NCI-H128 (cell line): ENCODE data around the gene CEP89.
A peak's percentile ranks its signal among the peaks of the same experiment; 100 is the strongest.
"Not testable (repeated sequence)": the region's sequence is repeated elsewhere in the genome, so short reads cannot be mapped to it uniquely, and the experiment has no call there.

ENCODE experiments used
- DNase-seq: peaks from one replicate; lab custom pipeline; 2025; ENCODE audit not compliant: unreplicated experiment; lab: John Stamatoyannopoulos, UW

Gene CEP89

DNA sequence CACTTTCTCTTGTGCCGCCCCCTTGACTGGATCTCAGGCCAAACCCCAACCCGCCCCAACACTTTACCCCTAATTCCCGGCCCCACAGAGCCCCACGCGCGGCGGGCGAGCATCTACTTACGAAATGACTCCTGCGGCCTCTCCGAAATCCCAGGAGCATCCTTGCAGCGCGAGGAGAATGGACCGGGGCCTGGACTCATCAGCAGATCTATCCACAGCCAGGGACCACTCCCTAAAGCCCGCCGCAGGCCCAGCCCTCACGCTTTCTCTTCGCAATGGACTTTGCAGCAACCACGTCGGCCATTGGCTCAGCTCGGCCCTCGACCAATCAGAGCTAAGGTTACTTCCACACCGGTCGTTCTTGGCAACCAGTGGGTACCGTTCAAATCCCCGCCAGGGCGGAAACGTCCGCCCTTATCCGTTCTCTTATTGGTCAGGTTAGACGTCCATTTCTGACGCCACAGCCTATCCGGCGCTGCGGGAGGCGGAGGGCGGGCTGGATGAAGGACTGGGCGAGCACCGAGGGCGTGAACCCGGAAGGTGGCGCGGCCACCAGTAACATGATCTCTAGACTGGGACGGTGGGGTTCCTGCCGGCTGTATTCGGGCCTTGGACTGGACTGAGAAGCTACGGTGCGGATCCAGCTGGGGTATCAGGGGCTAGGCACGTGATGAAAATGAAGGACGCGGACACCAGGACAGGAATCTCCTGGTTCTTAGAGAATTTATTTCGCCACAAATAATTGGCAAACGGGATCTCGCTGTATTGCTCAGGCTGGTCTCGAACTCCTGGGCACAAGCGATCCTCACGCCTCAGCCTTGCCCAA lies at the start of gene CEP89, which contains the start of gene FAAP24:
Gene CEP89 (minus strand): TSS at position 244 of the 826 bp plus-strand sequence. CDS start 84 bp downstream, at position 160.
Gene FAAP24 (plus strand): TSS at position 528 of the 826 bp plus-strand sequence. CDS start 955 bp downstream, outside the sequence.
- peak; percentile 99 for DNase-seq

DNA sequence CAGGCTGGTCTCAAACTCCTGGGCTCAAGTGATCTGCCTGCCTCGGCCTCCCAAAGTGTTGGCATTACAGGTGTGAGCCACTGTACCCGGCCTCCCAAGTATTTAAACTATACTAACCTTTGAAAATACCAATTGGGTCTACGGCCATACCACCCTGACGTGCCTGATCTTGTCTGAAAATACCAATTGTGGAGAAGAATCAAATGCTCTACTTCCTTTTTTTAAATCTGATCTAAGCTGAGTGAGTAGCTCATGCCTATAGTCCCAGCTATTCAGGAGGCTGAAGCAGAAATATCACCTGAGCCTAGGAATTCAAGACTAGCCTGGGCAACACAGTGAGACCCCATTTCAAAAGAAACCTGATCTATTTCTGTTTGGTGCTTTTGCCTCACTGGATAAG lies 39.1 kb upstream of the CEP89 start:
- not testable (repeated sequence) for DNase-seq

DNA sequence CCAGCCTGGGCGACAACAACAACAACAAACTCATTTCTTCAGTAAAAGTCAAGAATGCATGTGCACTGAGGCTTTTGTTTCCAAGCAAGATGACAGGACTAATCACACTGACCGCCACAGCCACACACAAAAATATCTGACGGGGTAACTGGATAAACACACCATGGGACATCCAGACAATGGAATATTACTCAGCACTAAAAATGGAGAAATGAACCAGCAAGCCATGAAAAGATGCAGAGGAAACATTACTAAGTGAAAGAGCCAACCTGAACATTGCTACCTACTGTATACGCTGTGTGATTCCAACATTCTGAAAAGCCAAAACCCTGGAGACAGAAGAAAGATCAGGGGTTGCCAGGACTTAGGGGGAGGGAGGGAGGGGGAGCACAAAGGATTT lies 37.0 kb upstream of the CEP89 start:
- no peak for DNase-seq

DNA sequence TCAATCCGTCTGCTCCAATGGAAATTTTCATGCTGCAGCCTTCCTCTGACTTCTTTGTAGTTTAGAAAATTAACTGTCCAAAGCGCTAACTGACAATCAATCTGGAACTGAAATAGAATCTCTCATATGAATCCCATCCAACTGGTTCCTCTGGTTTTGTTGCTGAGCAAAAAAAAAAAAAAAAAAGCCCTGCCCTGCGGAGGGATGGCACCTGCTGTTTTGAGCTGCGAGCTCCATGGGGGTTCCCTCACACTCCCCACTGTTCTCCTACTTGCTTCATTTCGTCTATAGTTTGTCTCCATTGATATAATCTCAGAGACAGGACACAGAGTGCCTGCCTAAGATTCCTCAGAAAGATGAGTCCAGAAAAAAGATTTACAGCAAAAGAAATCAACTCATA lies 33.7 kb upstream of the CEP89 start:
- DNase-seq, result peak; percentile 13

DNA sequence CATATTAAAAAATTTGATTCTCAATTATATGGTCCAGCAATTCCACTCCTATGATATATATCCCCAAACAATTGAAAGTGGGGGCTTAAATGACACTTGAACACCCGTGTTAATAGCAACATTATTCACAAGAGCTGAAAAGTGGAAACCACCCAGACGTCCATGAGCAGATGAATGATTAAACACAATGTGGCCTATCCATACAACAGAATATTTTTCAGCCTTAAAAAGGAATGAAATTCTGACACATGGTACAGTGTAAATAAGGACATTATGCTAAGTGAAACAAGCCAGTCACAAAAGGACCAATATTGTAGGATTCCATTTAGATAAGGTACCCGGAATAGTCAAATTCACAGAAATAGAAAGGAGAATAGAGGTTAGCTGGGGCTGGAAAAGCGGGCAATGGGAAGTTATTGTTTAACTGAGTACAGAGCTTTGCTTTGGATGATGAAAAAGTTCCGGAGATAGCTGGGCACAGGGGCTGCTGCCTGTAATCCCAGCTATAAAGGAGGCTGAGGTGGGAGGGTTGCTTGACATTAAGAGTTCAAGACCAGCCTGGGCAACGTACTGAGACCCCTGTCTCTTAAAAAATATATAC lies 31.8 kb upstream of the CEP89 start:
- DNase-seq, result not testable (repeated sequence)

DNA sequence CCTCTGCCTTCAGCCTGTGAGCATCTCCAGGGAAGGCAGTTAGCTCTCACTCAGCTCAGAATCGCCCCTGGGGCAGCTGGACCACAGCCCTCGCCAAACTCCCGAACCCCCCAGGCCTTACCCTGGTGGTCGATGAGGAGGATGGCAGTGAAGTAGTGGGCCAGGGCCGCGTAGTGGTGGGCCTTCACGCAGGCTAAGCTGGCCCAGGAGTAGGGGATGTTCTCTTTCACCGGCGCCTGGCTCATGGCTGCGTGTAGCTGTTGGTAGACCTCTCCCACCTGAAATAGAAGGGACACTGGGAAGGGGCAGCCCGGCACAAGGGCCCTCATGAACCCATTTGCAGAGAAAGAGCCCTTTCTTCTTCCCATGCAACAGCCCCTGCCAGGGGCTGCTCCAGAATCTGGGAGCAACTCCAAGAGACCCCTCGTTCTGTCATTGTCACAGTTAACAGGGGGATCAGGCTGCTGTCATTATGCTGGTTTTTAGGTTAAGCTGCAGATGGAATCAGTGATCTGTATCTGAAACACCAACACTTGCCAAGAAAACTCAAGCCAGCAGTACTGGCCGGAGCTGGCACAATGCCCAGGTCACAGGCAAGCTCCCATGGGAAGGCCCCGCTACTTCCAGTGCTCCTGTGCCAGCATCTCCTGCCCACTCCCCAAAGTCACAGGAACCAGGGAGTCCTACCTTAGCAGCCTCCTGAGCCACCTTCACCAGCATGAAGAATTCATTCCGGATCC lies 30.5 kb upstream of the CEP89 start:
- DNase-seq, result not testable (repeated sequence)

DNA sequence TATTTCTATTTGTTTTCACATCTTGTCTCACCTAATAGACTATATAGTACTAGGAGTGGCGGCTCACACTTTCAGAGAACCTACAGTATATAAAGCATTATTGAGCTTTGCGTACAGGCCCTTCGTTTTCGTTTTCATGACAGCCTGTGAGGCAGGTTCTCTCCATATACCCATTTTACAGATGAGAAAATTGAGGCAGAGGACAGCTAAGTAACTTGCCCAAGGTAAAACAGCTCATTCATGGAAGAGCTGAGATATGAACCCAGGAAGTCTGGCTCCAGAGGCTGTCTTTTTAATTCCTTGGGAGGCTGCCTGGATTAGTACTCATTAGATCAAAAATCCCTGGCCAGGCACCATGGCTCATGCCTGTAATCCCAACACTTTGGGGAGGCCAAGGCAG lies 29.2 kb upstream of the CEP89 start:
- DNase-seq, result no peak

DNA sequence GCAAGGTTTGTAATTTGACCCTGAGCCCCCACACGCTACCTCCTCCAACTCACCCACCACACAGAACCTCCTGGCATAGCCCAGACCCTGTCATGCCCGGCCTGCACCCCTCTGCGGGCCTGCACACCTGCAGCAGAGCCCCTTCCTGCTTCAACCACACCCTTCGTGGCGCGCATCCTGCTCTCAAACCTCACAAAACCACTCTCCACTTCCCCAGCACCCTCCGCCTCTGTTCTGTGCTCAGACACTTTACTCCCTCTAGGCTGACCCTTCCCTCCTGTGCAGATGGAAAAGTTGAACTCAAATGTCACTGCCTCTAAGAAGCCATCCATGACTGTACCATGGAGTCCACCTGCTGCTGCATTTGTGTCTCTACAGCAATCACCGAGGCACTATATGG lies 28.8 kb upstream of the CEP89 start:
- DNase-seq, result no peak

DNA sequence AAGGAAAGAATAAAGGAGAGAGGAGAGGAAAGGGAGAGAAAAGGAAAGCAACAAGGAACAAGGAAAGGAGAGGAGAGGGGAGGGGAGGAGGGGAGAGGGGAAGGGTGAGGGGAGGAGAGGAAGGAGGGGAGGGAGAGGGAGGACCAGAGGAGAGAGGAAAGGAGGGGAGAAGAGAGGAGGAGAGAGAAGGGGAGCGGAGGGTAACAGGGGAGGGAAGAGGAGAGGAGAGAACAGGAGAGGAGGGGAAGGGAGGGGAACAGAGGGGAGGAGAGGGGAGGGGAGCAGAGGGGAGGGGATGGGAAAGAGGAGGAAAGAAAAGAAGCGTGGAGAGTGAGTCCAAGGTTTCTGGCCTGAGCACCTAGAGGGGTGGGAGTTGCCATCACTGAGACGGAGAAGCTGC lies 27.0 kb upstream of the CEP89 start:
- DNase-seq, result no peak

DNA sequence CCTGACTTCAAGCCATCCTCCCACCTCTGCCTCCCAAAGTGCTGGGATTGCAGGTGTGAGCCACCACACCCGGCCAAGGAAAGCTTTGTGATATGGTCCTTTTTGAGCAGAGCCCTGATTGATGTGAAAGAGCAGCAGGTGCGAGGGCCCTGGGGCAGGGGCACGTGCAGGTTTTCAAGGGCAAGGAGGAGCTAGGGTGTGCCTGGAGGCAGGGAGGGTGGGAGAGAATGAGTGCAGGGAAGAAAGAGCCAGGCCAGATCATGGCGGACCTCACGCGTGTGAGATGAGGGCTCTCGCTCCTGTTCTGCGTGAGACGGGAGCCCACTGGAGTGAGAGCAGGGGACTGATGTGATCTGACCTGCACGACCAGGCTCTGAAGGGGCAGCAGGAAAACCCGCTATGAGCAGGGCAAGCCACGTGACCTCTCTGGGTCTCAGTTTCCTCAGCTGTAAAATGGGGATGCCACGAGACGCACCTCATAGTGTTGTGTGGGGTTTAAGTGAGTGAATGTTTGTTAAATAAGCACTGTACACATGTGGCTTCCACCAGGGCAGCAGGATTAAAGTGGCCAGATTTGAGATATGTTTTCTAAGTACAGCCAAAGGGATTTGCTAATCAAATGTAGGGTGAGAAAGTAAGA lies 26.1 kb upstream of the CEP89 start:
- DNase-seq, result no peak

DNA sequence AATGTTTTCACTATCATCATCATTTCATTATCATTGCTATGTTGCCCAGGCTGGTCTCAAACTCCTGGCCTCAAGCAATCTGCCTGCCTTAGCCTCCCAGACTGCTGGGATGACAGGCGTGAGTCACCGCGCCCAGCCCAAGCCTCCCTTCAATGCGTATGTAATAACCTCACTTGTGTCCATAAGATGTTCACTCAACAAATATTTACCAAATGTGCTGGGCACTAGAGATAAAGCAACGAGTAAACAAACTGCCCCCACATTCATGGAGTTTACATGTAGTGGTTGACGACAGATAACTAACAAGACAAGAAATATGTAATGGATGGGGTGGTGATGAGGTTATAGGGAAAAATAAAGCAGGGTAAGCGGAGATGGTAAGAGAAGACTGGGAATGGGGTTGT lies 25.3 kb upstream of the CEP89 start:
- DNase-seq, result not testable (repeated sequence)

DNA sequence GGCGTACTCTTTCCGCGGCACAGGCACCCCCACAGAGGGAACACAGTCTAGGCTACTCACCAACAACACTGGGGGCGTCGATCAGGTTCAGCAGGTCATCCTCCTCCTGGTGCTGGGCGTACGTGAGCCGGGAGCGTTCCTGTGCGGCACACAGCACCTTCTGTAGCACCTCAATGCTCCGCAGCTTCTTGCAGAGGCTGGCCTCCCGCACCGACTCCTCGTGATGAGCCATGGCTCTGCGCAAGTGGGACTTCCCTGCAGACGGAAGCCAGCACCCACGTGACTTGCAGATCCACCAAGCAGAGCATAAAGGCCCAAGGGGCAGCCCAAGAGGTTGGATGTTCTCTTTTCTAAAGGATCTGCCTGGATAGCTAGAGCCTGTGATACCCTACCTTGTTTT lies 24.2 kb upstream of the CEP89 start:
- not testable (repeated sequence) for DNase-seq

DNA sequence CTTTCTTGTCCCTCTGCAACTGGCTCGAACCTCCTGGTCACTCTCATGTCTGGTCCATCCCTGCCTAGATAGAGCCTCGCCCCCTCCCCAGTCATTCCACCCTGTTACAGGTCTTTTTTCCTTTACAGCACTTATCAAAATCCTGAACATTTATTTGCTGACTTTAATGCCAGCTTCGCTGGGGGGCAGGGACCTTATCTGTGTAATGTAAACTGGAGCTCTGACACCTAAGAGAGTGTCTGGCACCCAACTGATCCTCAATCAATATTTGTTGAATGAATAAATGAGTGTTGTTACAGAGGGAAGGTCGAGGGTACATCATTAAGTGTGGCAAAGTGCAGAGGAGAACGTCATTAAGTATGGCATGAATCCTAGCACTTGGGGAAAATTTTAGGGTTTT lies 17.0 kb upstream of the CEP89 start:
- DNase-seq, result no peak

DNA sequence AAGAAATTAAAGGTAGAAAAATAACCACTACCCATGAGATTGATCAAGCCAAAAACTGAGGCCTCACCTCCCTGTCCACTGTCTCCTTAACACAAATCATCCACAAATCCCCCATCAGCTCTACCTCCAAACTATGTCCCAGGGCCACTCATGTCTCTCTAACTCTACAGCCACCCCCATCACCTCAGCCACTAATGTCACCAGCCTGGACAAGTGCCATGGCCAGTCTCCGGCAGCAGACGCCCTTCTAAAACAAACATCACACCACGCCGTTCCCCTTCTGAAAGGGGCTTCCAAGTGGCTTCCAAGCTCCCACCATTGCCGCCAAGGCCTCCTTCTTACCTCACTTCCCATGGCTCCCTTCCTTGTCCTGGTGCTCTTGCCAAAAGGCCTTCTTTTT lies 16.5 kb upstream of the CEP89 start:
- DNase-seq, result not testable (repeated sequence)

DNA sequence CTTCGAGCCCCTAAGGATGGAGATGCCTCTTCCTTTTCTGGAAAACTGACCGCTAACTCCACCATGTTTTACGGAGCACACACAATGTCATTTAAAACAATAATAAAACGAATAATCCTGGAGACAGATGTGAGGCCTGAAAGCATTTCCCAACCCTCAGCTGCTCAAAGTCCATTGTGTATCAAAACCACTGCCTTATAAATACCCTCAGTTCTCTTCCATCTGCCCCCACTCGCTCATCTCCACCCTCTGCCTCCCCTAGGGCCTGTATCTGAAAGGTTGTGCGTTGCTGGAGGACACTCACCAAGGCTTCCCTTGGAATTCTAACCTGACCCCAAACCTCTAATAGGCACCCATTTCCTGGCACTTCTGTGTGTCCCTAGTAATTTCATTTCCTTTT lies 10.7 kb upstream of the CEP89 start:
- not testable (repeated sequence) for DNase-seq

DNA sequence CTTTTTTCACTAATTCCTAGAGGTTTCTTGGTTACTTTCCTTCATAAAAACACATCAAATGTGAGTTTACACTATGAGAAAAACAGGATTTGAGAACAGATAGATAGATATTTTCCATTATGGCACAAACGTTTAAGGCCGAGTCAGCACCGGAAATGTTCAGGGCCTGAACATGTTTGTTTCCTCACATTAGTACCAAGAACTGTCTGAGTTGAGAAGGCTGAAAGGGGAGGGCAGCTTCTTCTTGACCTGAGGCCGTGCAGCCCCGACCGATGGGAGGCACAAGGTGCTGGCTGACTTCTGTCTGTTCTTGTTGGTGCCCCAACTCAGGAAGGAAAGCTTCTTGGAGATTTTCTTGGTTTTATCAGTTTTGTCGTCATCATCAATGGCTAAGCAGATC lies 8.0 kb upstream of the CEP89 start:
- DNase-seq, result not testable (repeated sequence)

DNA sequence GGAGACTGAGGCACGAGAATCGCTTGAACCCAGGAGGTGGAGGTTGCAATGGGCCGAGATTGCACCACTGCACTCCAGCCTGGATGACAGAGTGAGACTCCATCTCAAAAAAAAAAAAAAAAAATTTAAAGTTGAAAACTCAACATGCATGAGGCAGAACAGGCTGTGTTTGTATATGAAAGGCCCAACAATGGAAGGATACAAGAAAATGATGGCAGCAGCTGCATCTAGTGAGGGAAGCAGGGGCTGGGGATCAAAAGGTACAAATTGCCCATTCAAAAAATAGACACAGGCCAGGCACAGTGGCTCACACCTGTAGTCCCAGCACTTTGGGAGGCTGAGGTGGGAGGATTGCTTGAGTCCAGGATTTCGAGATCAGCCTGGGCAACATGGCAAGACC lies 6.1 kb upstream of the CEP89 start:
- DNase-seq, result not testable (repeated sequence)

DNA sequence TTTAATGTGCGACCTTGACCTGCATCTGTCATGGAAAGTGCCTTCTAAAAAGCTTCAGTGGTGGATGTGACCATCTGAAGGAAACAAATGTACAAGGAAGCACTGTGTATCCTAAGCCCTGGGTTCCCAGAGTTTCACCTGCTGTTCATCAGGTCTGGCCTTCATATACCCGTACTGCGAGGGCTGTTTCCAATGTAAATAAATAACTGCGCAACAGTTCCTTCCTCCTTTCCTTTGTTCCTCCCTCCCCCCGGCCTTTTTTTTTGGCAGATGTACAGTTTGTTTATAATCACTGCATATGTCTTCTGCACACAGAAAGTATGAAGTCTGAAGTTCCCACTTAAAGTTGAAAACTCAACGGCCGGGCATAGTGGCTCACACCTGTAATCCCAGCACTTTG lies 5.5 kb upstream of the CEP89 start:
- no peak for DNase-seq

DNA sequence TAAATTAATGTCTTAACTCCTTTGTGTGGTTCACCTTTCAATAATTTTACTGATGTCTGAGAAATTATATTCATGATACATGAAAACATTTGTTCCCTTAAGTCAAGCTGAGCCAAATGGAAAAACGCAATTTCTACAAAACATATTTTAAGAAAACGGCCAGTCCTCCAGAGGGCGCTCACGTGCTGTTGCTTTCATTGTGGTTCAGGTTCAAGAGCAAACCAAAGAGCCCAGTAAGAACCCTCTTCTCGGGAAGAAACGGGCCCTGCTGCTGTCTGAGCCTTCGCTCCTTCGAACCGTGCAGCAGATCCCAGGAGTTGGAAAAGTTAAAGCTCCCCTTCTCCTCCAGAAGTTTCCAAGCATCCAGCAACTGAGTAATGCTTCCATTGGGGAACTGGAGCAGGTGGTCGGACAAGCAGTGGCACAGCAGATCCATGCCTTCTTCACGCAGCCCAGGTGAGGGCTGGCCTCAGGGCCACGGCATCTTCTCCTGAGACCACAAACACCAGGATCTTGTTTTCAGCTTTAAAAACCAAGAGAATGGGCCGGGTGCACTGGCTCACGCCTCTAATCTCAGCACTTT lies 4.6 kb upstream of the CEP89 start:
- peak; percentile 8 for DNase-seq

DNA sequence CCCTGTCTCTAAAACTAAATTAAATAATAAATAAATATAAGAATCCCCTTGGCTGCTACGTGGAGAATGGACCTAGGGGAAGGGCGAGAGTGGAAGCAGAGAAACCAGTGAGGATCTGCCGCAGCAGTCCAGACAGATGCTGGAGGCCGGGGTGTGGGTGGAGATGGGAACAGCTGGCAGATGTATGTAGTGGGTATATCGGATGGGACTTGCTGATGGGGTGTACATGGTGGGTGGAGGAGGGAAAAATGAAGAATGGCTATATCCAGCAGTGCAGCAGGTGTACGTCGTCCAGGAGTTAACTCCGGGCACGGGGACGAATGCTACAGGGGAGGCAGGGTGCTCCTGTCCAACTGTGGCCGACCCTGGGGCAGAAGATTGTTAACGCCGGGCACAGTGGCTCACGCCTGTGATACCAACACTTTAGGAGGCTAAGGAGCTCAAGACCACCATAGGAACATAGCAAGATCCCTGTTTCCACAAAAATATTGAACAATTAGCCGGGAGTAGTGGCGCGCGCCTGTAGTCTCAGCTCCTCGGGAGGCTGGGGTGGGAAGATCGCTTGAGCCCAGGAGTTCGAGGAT lies 654 bp downstream of the CEP89 start:
- DNase-seq, result no peak

DNA sequence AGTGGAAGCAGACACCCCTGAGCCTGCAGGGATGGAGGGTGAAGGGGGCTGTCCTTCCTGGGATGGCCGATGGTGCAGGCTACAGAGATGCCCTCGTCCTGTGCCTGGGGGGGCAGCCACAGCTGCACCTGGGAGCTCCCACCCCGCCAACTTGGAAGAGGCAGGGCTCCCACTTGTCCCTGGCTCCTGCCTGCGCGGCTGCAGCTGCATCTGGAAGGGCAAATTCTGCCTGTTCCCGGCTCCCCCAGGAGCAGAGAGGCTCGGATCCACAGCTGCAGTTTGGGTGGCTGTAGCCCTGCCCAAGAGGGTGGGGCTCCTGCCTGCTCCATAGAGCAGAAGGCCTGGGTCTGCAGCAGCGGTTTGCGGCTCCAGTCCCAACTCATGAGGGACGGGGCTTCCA lies 2.2 kb downstream of the CEP89 start:
- DNase-seq, result no peak
